ENCODE results near the gene F3. TPM values are rescaled to one million over a fixed set of nuclear protein-coding genes. Genes with fewer than 3 reads are reported as not detected.

Gene F3
- total RNA-seq, 1 donor from 2014 or later: 50.2 TPM

GRCh38 chr1:94532077-94532476 lies 9.5 kb downstream of the F3 start:
- no peak for ATAC-seq
- intact Hi-C loops (cut with micrococcal nuclease): loop anchor here (10.0 kb wide), 1 partner anchor 133 kb away; no protein-coding TSS in a partner anchor
- DNase-seq: no peak

DNA sequence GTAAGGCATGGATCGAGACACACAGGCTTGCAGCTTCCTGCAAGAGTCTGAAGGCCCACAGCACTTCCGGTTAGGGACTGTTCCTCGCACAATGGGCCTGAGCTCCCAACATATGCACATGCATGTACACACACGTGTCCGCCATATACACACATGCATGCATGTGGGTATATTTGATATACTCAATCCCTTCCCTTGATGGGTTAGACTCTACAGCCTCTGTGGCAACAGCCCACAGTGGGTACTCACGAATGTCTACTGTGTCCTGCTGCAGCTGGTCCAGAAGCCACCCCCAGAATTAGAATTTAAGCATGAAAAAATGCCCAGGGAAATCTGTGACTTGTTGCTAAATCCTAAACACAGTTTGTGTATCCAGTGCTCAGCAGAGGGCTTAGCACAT lies 9.9 kb downstream of the F3 start:
- no peak for DNase-seq
- intact Hi-C loops (cut with micrococcal nuclease): loop anchor here (10.0 kb wide), 1 partner anchor 133 kb away; no protein-coding TSS in a partner anchor
- ATAC-seq: no peak

- ATAC-seq: no peak
- intact Hi-C loops (cut with micrococcal nuclease): loop anchor here (10.0 kb wide), 1 partner anchor 134 kb away; no protein-coding TSS in a partner anchor
- no peak for DNase-seq
Measured at GRCh38 chr1:94530373-94530878, 11.1 kb downstream of the F3 start.

GRCh38 chr1:94529416-94529815 lies 12.1 kb downstream of the F3 start:
- intact Hi-C loops (cut with micrococcal nuclease): loop anchor here (10.0 kb wide), 1 partner anchor 75 kb away; no protein-coding TSS in a partner anchor
- no peak for ATAC-seq
- DNase-seq: no peak

GRCh38 chr1:94528826-94529225 lies 12.7 kb downstream of the F3 start:
- intact Hi-C loops (cut with micrococcal nuclease): loop anchor here (10.0 kb wide), 1 partner anchor 76 kb away; no protein-coding TSS in a partner anchor
- ATAC-seq: no peak
- DNase-seq: no peak

DNA sequence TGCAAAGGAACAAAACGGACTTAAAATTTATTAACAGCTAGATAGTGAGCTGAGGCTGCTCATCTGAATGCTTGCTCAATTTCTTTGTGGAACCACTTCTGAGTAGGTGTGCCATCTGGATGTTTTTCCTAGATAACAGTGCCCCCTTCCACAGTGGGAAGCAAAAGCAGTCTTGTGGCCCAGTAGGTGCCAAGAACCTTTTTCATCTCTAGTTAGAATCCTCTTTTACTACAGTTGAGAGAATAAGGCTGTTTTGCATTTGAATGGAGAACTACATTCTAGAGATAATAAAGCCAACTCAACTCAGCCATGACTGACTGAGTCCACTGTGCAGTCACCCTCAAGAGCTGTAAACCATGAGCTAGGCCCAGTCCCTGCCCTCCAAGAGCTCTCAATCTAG lies 13.3 kb downstream of the F3 start:
- intact Hi-C loops (cut with micrococcal nuclease): loop anchor here (10.0 kb wide), 1 partner anchor 77 kb away; no protein-coding TSS in a partner anchor
- no peak for DNase-seq
- ATAC-seq: peak; percentile 17

DNA sequence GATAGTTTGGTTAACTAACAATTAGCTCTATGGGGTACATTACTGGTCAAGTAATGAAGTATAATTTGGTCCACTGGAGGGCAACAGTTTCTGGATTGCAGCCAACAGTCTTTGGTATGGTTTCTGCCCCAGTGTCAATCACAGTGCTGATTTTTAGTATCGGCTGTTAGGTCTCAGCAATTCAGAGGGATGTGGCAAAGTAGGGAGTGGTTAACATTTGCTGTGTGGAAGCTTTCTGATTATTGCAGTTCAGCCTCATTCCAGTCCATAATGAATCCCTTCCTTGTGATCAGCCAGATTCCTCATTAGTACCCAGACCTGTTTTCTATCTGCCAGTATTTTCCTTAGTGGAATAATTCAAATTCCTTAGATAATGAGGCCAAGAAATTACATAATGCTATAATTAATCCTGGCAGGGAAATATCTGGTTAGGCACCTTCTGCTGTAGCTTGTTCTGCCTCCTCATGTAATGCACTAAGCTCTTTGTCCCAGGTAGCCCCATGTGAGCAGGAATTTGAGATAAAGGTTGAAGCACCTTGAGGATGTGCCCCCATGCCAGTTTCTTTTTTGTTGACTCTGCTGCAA lies 14.0 kb downstream of the F3 start:
- peak; percentile 47 for ATAC-seq
- intact Hi-C loops (cut with micrococcal nuclease): loop anchor here (10.0 kb wide), 1 partner anchor 77 kb away; no protein-coding TSS in a partner anchor
- no peak for DNase-seq

DNA sequence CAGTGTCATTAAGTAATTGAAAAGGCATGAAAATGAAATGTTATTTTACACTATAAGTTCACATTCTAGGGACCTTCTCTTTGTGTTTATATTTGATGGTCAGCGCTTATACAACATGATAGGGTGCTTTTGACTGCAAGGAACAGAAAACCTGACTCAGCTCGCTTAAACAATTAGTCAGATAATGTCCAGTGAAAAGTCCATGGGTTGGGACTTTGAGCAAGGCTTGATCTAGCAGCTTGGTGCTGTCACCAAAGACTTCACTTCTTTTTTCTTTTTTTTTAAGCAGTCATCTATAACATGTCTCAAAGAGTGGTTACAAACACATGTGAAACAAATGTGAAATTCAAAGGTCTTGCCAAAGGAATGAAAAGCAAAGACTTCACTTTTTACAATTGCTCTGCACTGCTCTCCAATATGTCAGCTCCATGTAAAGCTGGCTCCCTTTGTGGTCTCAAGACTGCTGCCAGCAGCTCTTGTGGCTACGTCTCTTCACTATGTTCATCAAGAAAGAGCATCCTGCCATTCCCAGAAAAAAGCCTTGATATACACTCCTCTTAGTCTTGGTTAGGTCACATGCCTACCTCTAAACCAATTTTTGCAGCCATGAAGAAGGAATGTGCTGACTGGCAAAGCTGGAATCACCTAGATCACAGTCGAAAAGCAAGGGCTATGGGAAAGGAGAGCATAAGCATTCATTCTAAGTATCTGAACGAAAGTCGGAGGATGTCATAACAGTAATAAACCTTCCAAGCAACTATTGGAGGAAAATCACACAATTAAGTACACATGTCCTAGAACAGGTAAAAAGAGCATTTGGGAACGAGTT lies 15.2 kb downstream of the F3 start:
- intact Hi-C loops (cut with micrococcal nuclease): loop anchor here (10.0 kb wide), 1 partner anchor 78 kb away; no protein-coding TSS in a partner anchor
- ATAC-seq (no peak), DNase-seq (no peak)

GRCh38 chr1:94524531-94524930 lies 17.0 kb downstream of the F3 start:
- no peak for ATAC-seq
- intact Hi-C loops (cut with micrococcal nuclease): loop anchor here (10.0 kb wide), 1 partner anchor 80 kb away; no protein-coding TSS in a partner anchor

DNA sequence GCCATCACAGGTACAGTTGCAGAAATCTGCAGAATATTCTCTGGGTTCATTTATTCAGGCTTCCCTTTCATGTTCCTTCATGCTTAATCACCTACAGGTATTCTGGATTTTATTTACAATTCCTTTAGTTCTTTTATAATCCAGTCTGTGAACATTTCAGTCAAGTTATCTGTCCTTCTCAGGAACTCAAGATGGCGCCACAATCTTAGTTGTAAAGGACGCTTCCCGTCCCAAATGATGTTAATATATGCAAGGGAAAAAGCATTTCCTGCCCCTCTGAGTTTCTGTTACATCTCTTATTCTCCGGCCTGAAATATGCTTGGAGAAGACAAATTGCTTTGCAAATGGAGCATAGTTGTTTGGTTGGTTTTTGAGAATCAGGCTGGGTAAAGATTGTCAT lies 19.3 kb downstream of the F3 start:
- intact Hi-C loops (cut with micrococcal nuclease): loop anchor here (2.0 to 10.0 kb wide), 2 partner anchors 82 to 284 kb away; no protein-coding TSS in a partner anchor
- ATAC-seq (peak; percentile 63), DNase-seq (no peak)

More at GRCh38 chr1:94524531-94524930, 17.0 kb downstream of the F3 start:
- no peak for DNase-seq

DNA sequence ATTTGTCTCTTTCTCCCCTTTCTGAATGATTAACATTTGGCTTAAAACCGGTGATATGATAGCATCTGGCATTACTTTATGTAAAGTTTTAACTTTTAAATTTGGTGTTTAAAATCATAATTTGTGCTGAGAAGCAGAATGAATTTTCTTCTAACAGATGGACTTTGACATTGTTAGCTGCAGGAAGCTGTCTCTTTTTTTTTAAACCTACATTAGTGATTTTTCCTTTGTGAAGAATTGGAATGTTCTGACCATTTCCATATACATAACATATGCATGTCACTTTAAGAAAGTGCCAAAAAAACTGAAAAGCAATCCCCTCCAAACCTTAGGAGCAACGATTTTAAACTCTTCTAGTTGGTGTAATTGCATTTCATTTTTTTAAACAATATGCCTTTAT lies 22.2 kb downstream of the F3 start:
- intact Hi-C loops (cut with micrococcal nuclease): no loop called here
- DNase-seq (no peak), ATAC-seq (no peak)

DNA sequence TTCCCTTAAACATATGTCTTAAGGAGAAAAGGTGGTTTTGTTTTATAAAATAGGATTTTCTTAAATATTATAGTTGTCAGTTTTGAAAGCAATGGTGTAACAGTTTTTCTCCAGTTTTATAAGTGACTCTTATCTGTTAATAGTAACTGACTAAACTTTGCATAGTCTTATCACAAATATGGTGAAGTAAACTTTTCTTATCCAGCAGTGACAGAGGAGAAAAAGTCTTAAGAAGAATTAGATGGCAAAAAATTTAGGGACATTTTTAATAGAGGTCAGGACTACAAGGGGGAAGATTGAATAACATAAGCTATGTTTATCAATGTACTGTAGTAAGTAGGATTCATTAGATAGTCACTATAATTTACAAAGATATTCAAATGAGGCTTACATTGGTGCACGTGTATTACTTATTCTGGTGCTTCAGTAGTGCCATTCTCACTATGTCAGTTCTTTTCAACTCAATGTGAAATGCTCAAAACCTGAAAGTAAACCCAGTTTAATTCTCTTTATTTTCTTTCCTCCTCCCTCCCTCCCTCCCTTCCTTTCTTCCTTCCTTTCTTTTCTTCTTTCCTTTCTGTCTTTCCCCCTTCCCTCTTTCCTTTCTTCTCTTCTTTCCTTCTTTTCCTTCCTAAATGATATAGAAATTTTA lies 26.1 kb downstream of the F3 start:
- intact Hi-C loops (cut with micrococcal nuclease): no loop called here
- no peak for DNase-seq
- ATAC-seq: no peak

GRCh38 chr1:94514095-94514727 lies 27.3 kb downstream of the F3 start:
- DNase-seq (no peak), ATAC-seq (peak; percentile 56)
- intact Hi-C loops (cut with micrococcal nuclease): no loop called here

DNA sequence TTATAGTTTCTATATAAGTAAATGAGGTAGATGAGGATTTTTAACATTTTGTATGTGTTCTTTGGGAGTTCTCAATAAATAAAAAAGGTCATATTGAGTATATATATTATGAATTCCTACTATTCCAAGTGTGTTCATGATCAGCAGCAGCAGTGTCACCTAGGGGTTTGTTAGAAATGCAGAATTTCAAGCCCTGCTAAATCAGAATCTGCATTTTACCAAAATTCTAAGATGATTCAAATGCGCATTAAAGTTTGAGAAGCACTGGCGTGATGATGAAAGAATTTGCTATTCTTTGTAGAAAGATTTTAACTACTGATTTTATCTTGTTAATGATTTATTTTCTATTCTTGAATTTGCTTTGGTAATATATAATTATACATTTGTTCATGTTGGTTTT lies 28.7 kb downstream of the F3 start:
- ATAC-seq (no peak), DNase-seq (no peak)
- intact Hi-C loops (cut with micrococcal nuclease): no loop called here

GRCh38 chr1:94504601-94505000 lies 37.0 kb downstream of the F3 start:
- ATAC-seq (no peak), DNase-seq (no peak)
- intact Hi-C loops (cut with micrococcal nuclease): no loop called here

DNA sequence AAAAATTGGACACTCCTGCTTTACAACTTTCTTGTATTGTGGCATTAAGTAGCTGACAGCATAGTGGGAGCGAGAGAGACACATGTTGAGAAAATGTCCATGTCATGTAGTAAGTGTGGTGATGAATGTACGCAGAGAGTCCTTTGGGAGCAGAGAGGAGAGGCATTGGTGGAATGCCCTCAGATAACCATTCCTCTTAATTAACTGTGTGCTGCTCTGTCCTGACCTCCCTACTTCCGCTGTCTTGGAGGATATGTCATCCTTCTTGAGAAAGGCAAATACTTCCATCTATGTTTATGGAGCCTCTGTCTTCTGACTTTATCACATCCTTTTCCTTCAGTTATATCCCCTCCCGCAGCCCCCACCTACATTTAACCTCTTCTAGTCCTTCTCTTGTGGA lies 38.4 kb downstream of the F3 start:
- ATAC-seq: no peak
- intact Hi-C loops (cut with micrococcal nuclease): no loop called here
- no peak for DNase-seq

GRCh38 chr1:94501935-94502334 lies 39.6 kb downstream of the F3 start:
- peak; percentile 21 for ATAC-seq
- intact Hi-C loops (cut with micrococcal nuclease): no loop called here
- no peak for DNase-seq

- ATAC-seq (no peak), DNase-seq (no peak)
Measured at GRCh38 chr1:94501426-94501825, 40.1 kb downstream of the F3 start.

More at GRCh38 chr1:94501426-94501825, 40.1 kb downstream of the F3 start:
- intact Hi-C loops (cut with micrococcal nuclease): no loop called here

Data from left ventricle myocardium superior (tissue), 1 donor.